ENCODE measurements around the gene SSBP2.

GRCh38 chr5:81506900-81507588 is 243.9 kb downstream of the SSBP2 start:
- TF ChIP-seq CTCF (IDR thresholded peaks at IDR 0.05) (peak; percentile 37 to 91 (median 76)), POLR2A (IDR thresholded peaks at IDR 0.05) (no peak)

All from Peyer's patch (tissue), 4 donors.